Measurements from ENCODE around the gene DAAM1.

The DAAM1 gene

DNA sequence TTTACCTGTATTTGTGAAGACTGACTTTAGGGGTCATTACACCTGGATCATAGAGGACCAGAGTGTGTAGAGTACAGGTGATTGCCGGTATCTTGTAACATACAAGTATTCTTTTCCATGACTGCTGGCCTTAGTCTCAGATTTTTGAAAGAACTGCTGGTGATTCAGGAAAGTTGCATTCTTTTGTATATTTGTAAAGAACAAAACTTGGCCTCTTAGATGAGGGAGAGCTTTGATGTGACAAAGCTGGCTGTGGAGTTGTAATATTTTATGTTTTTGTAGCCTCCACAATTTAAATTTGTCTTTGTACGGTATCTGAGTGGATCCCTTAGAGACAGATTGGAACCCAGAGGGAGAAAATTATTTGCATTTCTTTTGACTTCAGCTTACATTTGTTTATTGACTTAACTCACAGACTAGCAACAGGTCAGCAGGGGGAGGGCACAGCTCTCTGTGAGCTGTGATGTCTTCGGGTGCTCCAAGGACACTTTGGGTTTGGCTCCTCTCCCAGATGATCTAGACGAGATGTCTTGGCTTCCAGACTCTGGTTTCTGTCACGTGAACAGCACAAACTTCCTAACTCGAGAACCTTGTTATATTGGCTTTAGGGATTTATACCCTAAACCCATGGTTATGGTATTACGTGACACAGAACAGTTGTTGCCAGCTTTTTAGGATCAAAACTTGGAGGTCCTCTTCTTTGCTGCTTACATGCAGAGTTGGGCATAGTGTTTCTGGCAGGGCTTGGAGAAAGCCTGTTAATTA, 65.9 kb downstream of the DAAM1 start:
- Histone ChIP-seq H2BK12ac (ENCODE audit: low read length in 2 of 2) (peak overlapping the region; percentile 99 to 100), H2BK15ac (ENCODE audit: low read depth, poor library complexity, severe bottlenecking) (peak overlapping the region; percentile 26), H3K79me1 (replicated peaks; ENCODE audit: low read length, poor library complexity, severe bottlenecking) (peaks cover 25% of the 10 kb centered on the region), H3K27me3 (ENCODE audit: control insufficient read depth in 1 of 2, insufficient read depth in 1 of 2, low read length in 2 of 2) (no peaks in the 10 kb centered on the region), H4K91ac (ENCODE audit: low read length) (peak overlapping the region; percentile 99), H3K14ac (ENCODE audit: low read length in 2 of 2) (peak overlapping the region in 1 of 2 experiments; percentile 94), H3K4me2 (ENCODE audit: low read length, poor library complexity, severe bottlenecking) (no peak overlapping the region), H4K8ac (ENCODE audit: low read length) (peak overlapping the region; percentile 97), H2BK5ac (ENCODE audit: low read depth, low read length, poor library complexity, severe bottlenecking) (no peak overlapping the region), H3K27ac (ENCODE audit: low read length, poor library complexity, severe bottlenecking) (peak overlapping the region; percentile 61), H3K9me3 (ENCODE audit: control insufficient read depth, low read length) (no peaks in the 10 kb centered on the region), H2BK120ac (ENCODE audit: low read depth, low read length) (peak overlapping the region; percentile 83), H3K36me3 (ENCODE audit: control insufficient read depth in 1 of 2, insufficient read depth in 2 of 2, low read depth in 1 of 2, low read length in 2 of 2) (peaks cover 3 to 4% of the 10 kb centered on the region in 2 experiments), H3K23ac (ENCODE audit: low read length in 2 of 2) (no peak overlapping the region), H2AK5ac (ENCODE audit: low read length, severe bottlenecking) (peak overlapping the region; percentile 73), H3K4me1 (ENCODE audit: control insufficient read depth, insufficient read depth, low read depth, low read length) (peaks cover 7% of the 10 kb centered on the region), H3K9ac (ENCODE audit: low read length) (peak overlapping the region; percentile 59), H3K18ac (ENCODE audit: low read depth in 1 of 2, low read length in 2 of 2) (peak overlapping the region; percentile 93 to 94), H2AFZ (ENCODE audit: low read depth, low read length) (no peak overlapping the region), H3K4me3 (ENCODE audit: insufficient read depth in 1 of 2, low read depth in 1 of 2, low read length in 2 of 2) (peak overlapping the region in 1 of 2 experiments; percentile 30), H3K4ac (ENCODE audit: low read depth in 1 of 2, low read length in 2 of 2) (peak overlapping the region; percentile 39 to 99)
- peak; percentile 97 for DNase-seq
- WGBS = 28% methylated on average over 6 of the region's 7 CpGs

DNA sequence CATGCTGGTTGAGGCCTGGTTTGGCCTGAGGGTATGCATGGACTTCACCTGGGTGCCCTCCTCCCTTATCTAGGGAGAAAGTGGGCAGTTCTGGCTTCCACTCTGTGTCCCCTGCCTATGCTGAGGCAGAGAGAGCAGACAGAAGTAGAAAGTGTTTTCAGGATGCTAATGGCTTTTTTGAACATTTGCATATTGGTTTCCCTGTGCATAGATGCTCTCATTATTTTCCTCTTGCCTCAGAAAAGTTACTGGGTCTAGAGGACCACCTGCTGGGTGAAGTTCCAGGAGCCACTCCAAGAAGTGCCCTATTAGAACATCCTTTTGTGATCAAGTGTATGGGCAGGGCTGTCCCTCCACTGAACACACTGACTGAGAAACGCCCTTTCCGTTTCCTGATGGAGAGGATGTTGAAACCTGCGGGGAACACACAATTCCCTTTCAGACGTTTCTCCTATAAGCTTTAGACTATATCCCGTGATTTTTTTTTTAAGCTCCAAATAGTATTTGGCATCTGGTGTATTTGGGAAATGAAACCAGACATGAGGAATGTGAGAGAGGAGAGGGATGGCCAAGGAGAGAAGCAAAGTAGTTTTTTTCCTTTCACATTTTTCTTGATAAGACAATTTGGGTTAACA, 66.6 kb downstream of the DAAM1 start:
- Histone ChIP-seq H3K27me3 (ENCODE audit: control insufficient read depth in 1 of 2, insufficient read depth in 1 of 2, low read length in 2 of 2) (no peaks in the 10 kb centered on the region), H3K23ac (ENCODE audit: low read length in 2 of 2) (no peak overlapping the region), H3K36me3 (ENCODE audit: control insufficient read depth in 1 of 2, insufficient read depth in 2 of 2, low read depth in 1 of 2, low read length in 2 of 2) (peaks cover 3 to 4% of the 10 kb centered on the region in 2 experiments), H3K9me3 (ENCODE audit: control insufficient read depth, low read length) (no peaks in the 10 kb centered on the region), H2BK5ac (ENCODE audit: low read depth, low read length, poor library complexity, severe bottlenecking) (no peak overlapping the region), H2BK120ac (ENCODE audit: low read depth, low read length) (peak overlapping the region; percentile 83), H2AFZ (ENCODE audit: low read depth, low read length) (no peak overlapping the region), H2BK15ac (ENCODE audit: low read depth, poor library complexity, severe bottlenecking) (peak overlapping the region; percentile 86), H3K4me1 (ENCODE audit: control insufficient read depth, insufficient read depth, low read depth, low read length) (peaks cover 7% of the 10 kb centered on the region), H3K14ac (ENCODE audit: low read length in 2 of 2) (peak overlapping the region in 1 of 2 experiments; percentile 94), H3K27ac (ENCODE audit: low read length, poor library complexity, severe bottlenecking) (peak overlapping the region; percentile 61), H4K91ac (ENCODE audit: low read length) (peak overlapping the region; percentile 99), H3K79me1 (replicated peaks; ENCODE audit: low read length, poor library complexity, severe bottlenecking) (peaks cover 27% of the 10 kb centered on the region), H3K4me3 (ENCODE audit: insufficient read depth in 1 of 2, low read depth in 1 of 2, low read length in 2 of 2) (peak overlapping the region in 1 of 2 experiments; percentile 30), H3K9ac (ENCODE audit: low read length) (peak overlapping the region; percentile 59), H2BK12ac (ENCODE audit: low read length in 2 of 2) (peak overlapping the region; percentile 99 to 100), H3K4ac (ENCODE audit: low read depth in 1 of 2, low read length in 2 of 2) (peak overlapping the region; percentile 39 to 99), H4K8ac (ENCODE audit: low read length) (peak overlapping the region; percentile 97), H2AK5ac (ENCODE audit: low read length, severe bottlenecking) (peak overlapping the region; percentile 44), H3K4me2 (ENCODE audit: low read length, poor library complexity, severe bottlenecking) (no peak overlapping the region), H3K18ac (ENCODE audit: low read depth in 1 of 2, low read length in 2 of 2) (peak overlapping the region; percentile 90 to 94)
- WGBS = 88% methylated on average over 5 of the region's 5 CpGs
- DNase-seq = peak; percentile 46

DNA sequence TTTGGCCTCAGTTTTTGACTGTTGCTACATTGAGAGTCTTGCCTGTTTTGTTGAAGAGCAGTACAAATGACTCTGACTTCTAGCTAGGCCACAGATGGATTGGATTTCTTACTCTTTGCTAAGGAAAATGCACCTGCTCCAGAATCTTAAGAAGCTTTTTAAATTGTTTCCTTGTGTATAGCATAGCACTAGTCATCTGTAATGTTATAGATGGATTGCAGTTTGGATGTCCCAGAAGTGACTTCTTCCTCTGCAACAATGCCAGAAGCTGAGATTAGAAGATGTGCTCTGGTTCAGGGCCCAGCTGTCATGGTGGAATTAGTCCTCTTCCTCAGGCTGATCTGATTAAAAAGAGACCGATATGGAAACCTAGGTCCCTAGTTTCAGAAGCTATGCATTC, 67.9 kb downstream of the DAAM1 start:
- no peak overlapping the region for H2BK12ac ChIP-seq (ENCODE audit: low read length in 2 of 2)
- no peak overlapping the region for H3K4me2 ChIP-seq (ENCODE audit: low read length, poor library complexity, severe bottlenecking)
- no peak overlapping the region for H3K4me3 ChIP-seq (ENCODE audit: insufficient read depth in 1 of 2, low read depth in 1 of 2, low read length in 2 of 2)
- H3K27ac ChIP-seq (ENCODE audit: low read length, poor library complexity, severe bottlenecking) = no peak overlapping the region
- peaks cover 27% of the 10 kb centered on the region for H3K79me1 ChIP-seq (replicated peaks; ENCODE audit: low read length, poor library complexity, severe bottlenecking)
- no peak overlapping the region for H3K23ac ChIP-seq (ENCODE audit: low read length in 2 of 2)
- no peak overlapping the region for H2BK5ac ChIP-seq (ENCODE audit: low read depth, low read length, poor library complexity, severe bottlenecking)
- no peak overlapping the region for H2AFZ ChIP-seq (ENCODE audit: low read depth, low read length)
- H3K36me3 ChIP-seq (ENCODE audit: control insufficient read depth in 1 of 2, insufficient read depth in 2 of 2, low read depth in 1 of 2, low read length in 2 of 2) = peaks cover 3 to 4% of the 10 kb centered on the region in 2 experiments
- H2BK15ac ChIP-seq (ENCODE audit: low read depth, poor library complexity, severe bottlenecking) = no peak overlapping the region
- H2BK120ac ChIP-seq (ENCODE audit: low read depth, low read length) = no peak overlapping the region
- 93% methylated on average over 1 of the region's 1 CpG for WGBS
- H3K9me3 ChIP-seq (ENCODE audit: control insufficient read depth, low read length) = no peaks in the 10 kb centered on the region
- no peak overlapping the region for H3K4ac ChIP-seq (ENCODE audit: low read depth in 1 of 2, low read length in 2 of 2)
- H3K4me1 ChIP-seq (ENCODE audit: control insufficient read depth, insufficient read depth, low read depth, low read length) = peaks cover 7% of the 10 kb centered on the region
- no peak for DNase-seq
- H4K91ac ChIP-seq (ENCODE audit: low read length) = no peak overlapping the region
- H3K9ac ChIP-seq (ENCODE audit: low read length) = no peak overlapping the region
- no peak overlapping the region for H2AK5ac ChIP-seq (ENCODE audit: low read length, severe bottlenecking)
- H3K18ac ChIP-seq (ENCODE audit: low read depth in 1 of 2, low read length in 2 of 2) = no peak overlapping the region
- no peaks in the 10 kb centered on the region for H3K27me3 ChIP-seq (ENCODE audit: control insufficient read depth in 1 of 2, insufficient read depth in 1 of 2, low read length in 2 of 2)
- H4K8ac ChIP-seq (ENCODE audit: low read length) = no peak overlapping the region
- no peak overlapping the region for H3K14ac ChIP-seq (ENCODE audit: low read length in 2 of 2)

GRCh38 chr14:59261334-59261733, 72.9 kb downstream of the DAAM1 start:
- H3K9me3 ChIP-seq (ENCODE audit: control insufficient read depth, low read length) = no peaks in the 10 kb centered on the region
- 100% methylated on average over 2 of the region's 3 CpGs for WGBS
- H3K27ac ChIP-seq (ENCODE audit: low read length, poor library complexity, severe bottlenecking) = no peak overlapping the region
- no peak overlapping the region for H4K91ac ChIP-seq (ENCODE audit: low read length)
- H2BK12ac ChIP-seq (ENCODE audit: low read length in 2 of 2) = no peak overlapping the region
- H3K27me3 ChIP-seq (ENCODE audit: control insufficient read depth in 1 of 2, insufficient read depth in 1 of 2, low read length in 2 of 2) = no peaks in the 10 kb centered on the region
- no peak overlapping the region for H3K4me2 ChIP-seq (ENCODE audit: low read length, poor library complexity, severe bottlenecking)
- no peak overlapping the region for H3K4me3 ChIP-seq (ENCODE audit: insufficient read depth in 1 of 2, low read depth in 1 of 2, low read length in 2 of 2)
- no peak overlapping the region for H2AK5ac ChIP-seq (ENCODE audit: low read length, severe bottlenecking)
- H3K4ac ChIP-seq (ENCODE audit: low read depth in 1 of 2, low read length in 2 of 2) = no peak overlapping the region
- peaks cover 18% of the 10 kb centered on the region for H3K79me1 ChIP-seq (replicated peaks; ENCODE audit: low read length, poor library complexity, severe bottlenecking)
- no peak for DNase-seq
- H4K8ac ChIP-seq (ENCODE audit: low read length) = no peak overlapping the region
- no peak overlapping the region for H2BK120ac ChIP-seq (ENCODE audit: low read depth, low read length)
- H2AFZ ChIP-seq (ENCODE audit: low read depth, low read length) = no peak overlapping the region
- no peak overlapping the region for H2BK5ac ChIP-seq (ENCODE audit: low read depth, low read length, poor library complexity, severe bottlenecking)
- no peak overlapping the region for H2BK15ac ChIP-seq (ENCODE audit: low read depth, poor library complexity, severe bottlenecking)
- H3K14ac ChIP-seq (ENCODE audit: low read length in 2 of 2) = no peak overlapping the region
- H3K4me1 ChIP-seq (ENCODE audit: control insufficient read depth, insufficient read depth, low read depth, low read length) = no peaks in the 10 kb centered on the region
- H3K23ac ChIP-seq (ENCODE audit: low read length in 2 of 2) = no peak overlapping the region
- H3K18ac ChIP-seq (ENCODE audit: low read depth in 1 of 2, low read length in 2 of 2) = no peak overlapping the region
- H3K36me3 ChIP-seq (ENCODE audit: control insufficient read depth in 1 of 2, insufficient read depth in 2 of 2, low read depth in 1 of 2, low read length in 2 of 2) = peaks cover 11 to 30% of the 10 kb centered on the region in 2 experiments
- no peak overlapping the region for H3K9ac ChIP-seq (ENCODE audit: low read length)
